ENCODE data around the gene TGFBI.

Gene TGFBI

GRCh38 chr5:136098176-136098575, 69.4 kb downstream of the TGFBI start:
- DNase-seq = no peak

- no peak for DNase-seq
These were observed 71.1 kb downstream of the TGFBI start for GRCh38 chr5:136099870-136100269.

- no peak for DNase-seq
These were observed 73.1 kb downstream of the TGFBI start for GRCh38 chr5:136101884-136102283.

GRCh38 chr5:136103118-136103517, 74.3 kb downstream of the TGFBI start:
- no peak for DNase-seq

DNA sequence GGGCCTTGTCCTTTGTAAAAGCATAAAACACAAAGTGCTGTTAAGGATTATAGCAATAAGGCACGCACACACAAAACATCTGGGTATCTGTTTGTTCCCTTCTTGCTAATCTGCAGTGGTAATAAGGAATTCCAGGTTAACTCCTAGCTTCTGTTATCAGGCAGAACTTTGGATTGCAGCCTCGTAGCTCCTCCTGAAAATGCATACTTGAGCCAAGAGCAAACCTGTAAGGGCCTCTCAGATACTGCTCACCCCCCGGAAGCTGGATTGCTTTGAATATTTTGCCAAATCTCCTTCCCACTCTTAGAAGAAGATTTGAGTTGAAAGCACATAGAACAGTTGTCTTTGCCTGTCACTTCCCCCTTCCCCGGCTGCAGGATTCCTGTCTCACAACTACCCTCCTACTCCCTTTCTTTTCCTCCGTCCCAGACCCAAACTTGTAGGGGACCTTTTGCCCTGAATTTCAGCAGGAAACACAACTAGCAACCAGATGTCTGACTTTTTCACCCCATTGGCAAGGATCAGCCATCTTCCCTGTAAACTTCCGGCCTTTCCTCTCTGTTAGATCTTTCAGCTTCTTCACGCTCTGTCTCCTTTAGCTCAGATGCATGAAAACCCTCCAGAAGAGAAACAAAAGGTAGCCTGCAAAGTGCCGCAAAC, 75.6 kb downstream of the TGFBI start:
- no peak for DNase-seq

- no peak for DNase-seq
These were observed 77.7 kb downstream of the TGFBI start for GRCh38 chr5:136106351-136107031.

GRCh38 chr5:136108180-136108611, 79.4 kb downstream of the TGFBI start:
- DNase-seq = no peak

DNA sequence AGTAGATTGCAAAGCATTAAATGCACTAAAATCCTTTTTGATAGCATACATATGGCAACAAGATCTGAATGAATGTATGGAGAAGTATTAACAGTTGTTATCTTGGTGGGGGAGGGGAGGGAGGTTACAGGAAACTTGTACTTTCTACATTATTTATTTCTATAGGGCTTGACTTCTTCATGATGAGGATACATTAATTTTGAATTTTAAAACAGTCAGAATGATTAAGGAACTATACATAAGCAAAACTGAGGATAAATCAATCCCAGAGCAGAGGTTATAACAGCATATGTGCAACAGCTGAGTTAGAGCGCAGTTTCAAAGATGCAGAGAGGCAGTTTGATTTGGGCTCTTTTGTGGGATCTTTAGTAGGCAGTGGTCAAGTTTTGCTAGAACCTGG, 80.0 kb downstream of the TGFBI start:
- DNase-seq = no peak

- no peak for DNase-seq
These were observed 80.8 kb downstream of the TGFBI start for GRCh38 chr5:136109453-136110135.

Data from stimulated activated CD4-positive, alpha-beta T cell treated with anti-CD3 and anti-CD28 coated beads, Interleukin-4, amount 100 ng/mL, for 4 hours (primary cell).